Effector memory CD8-positive, alpha-beta T cell (primary cell): ENCODE results near the gene RBP5.

ENCODE experiments used
- ATAC-seq: fragments of 150-1000 bp; cut with Tn5 transposase; replicated peaks from 2 replicates; pipeline ENCODE4 v1.10.0; 2021; ENCODE audit warnings: mild to moderate bottlenecking, moderate library complexity
- DNase-seq, 3 experiments: peaks; one replicate each; pipeline ENCODE4 v3.0.0; 2021
- H3K27ac Mint-ChIP-seq, 2 donors: one replicate each; pipeline ENCODE4 v1.8.0; 2022; ENCODE audit warnings: mild to moderate bottlenecking in 2 of 2, mixed read lengths in 2 of 2, moderate library complexity in 2 of 2
- H3K27me3 Mint-ChIP-seq, 2 donors: one replicate each; pipeline ENCODE4 v1.8.0; 2022; ENCODE audit warnings: mixed read lengths in 2 of 2
- H3K36me3 Mint-ChIP-seq: one replicate; pipeline ENCODE4 v1.8.0; 2022; ENCODE audit warnings: mild to moderate bottlenecking, moderate library complexity, mixed read lengths; ENCODE audit not compliant: insufficient read depth
- H3K4me1 Mint-ChIP-seq, 2 donors: one replicate each; pipeline ENCODE4 v1.8.0; 2022; ENCODE audit warnings: low read depth in 2 of 2, mixed read lengths in 2 of 2
- H3K4me3 Mint-ChIP-seq, 2 donors: one replicate each; pipeline ENCODE4 v1.8.0; 2022; ENCODE audit warnings: mild to moderate bottlenecking in 2 of 2, mixed read lengths in 2 of 2, moderate library complexity in 2 of 2
- H3K9me3 Mint-ChIP-seq, 2 donors: one replicate each; pipeline ENCODE4 v1.8.0; 2022; ENCODE audit warnings: mixed read lengths in 2 of 2
- total RNA-seq, 9 experiments: gene quantifications; one replicate each; lab custom pipeline; 2026; lab: John Stamatoyannopoulos, UW

The RBP5 gene
- total RNA-seq = 0 to 1.9 (median 0.54) reads per million in 9 experiments

GRCh38 chr12:7128681-7129286 is at the start of gene RBP5:
RBP5 (minus strand) TSS chr12:7128889; CDS start chr12:7128775, 114 bp downstream.
- DNase-seq (no peak), ATAC-seq (no peak)
- peaks cover 29 to 39% of the 10 kb centered on the region in 2 donors for H3K4me1 Mint-ChIP-seq
- no peaks in the 10 kb centered on the region for H3K27me3 Mint-ChIP-seq
- no peaks in the 10 kb centered on the region for H3K9me3 Mint-ChIP-seq
- peak within 1 kb of the TSS; percentile 95 for H3K27ac Mint-ChIP-seq
- H3K36me3 Mint-ChIP-seq = peaks cover 26% of the 10 kb centered on the region
- H3K4me3 Mint-ChIP-seq = peak within 1 kb of the TSS; percentile 95 to 99

GRCh38 chr12:7178481-7178880 is 49.8 kb upstream of the RBP5 start:
- peaks cover 56 to 77% of the 10 kb centered on the region in 2 donors for H3K27me3 Mint-ChIP-seq
- no peak overlapping the region for H3K27ac Mint-ChIP-seq
- no peak for DNase-seq
- H3K36me3 Mint-ChIP-seq = no peaks in the 10 kb centered on the region
- ATAC-seq = no peak
- H3K4me1 Mint-ChIP-seq = no peaks in the 10 kb centered on the region
- H3K9me3 Mint-ChIP-seq = no peaks in the 10 kb centered on the region
- no peak overlapping the region for H3K4me3 Mint-ChIP-seq

- Mint-ChIP-seq H3K9me3 (no peaks in the 10 kb centered on the region), H3K27me3 (peaks cover 54 to 68% of the 10 kb centered on the region in 2 donors)
- no peak for ATAC-seq
These were observed 47.9 kb upstream of the RBP5 start for GRCh38 chr12:7176595-7176994.

GRCh38 chr12:7175493-7175892 is 46.8 kb upstream of the RBP5 start:
- Mint-ChIP-seq H3K27me3 (peaks cover 48 to 57% of the 10 kb centered on the region in 2 donors), H3K9me3 (no peaks in the 10 kb centered on the region), H3K27ac (no peak overlapping the region), H3K36me3 (no peaks in the 10 kb centered on the region), H3K4me3 (no peak overlapping the region), H3K4me1 (no peaks in the 10 kb centered on the region)
- ATAC-seq (no peak), DNase-seq (no peak)

More at GRCh38 chr12:7176595-7176994, 47.9 kb upstream of the RBP5 start:
- no peaks in the 10 kb centered on the region for H3K36me3 Mint-ChIP-seq
- no peak overlapping the region for H3K27ac Mint-ChIP-seq
- H3K4me1 Mint-ChIP-seq = no peaks in the 10 kb centered on the region
- H3K4me3 Mint-ChIP-seq = no peak overlapping the region
- DNase-seq = no peak

GRCh38 chr12:7171854-7172253 is 43.2 kb upstream of the RBP5 start:
- H3K27me3 Mint-ChIP-seq = peaks cover 24 to 43% of the 10 kb centered on the region in 2 donors
- H3K4me3 Mint-ChIP-seq = no peak overlapping the region
- no peaks in the 10 kb centered on the region for H3K36me3 Mint-ChIP-seq
- DNase-seq (no peak), ATAC-seq (no peak)
- H3K9me3 Mint-ChIP-seq = no peaks in the 10 kb centered on the region
- no peaks in the 10 kb centered on the region for H3K4me1 Mint-ChIP-seq
- no peak overlapping the region for H3K27ac Mint-ChIP-seq

GRCh38 chr12:7169951-7170350 is 41.3 kb upstream of the RBP5 start:
- H3K9me3 Mint-ChIP-seq = no peaks in the 10 kb centered on the region
- ATAC-seq (no peak), DNase-seq (no peak)
- no peaks in the 10 kb centered on the region for H3K4me1 Mint-ChIP-seq
- no peak overlapping the region for H3K4me3 Mint-ChIP-seq
- H3K36me3 Mint-ChIP-seq = no peaks in the 10 kb centered on the region
- peaks cover 15 to 36% of the 10 kb centered on the region in 2 donors for H3K27me3 Mint-ChIP-seq
- H3K27ac Mint-ChIP-seq = no peak overlapping the region

GRCh38 chr12:7162691-7163114 is 34.0 kb upstream of the RBP5 start:
- H3K27ac Mint-ChIP-seq = peak overlapping the region in 1 of 2 donors; percentile 8
- ATAC-seq = peak; percentile 66
- H3K36me3 Mint-ChIP-seq = peaks cover 6% of the 10 kb centered on the region
- H3K4me3 Mint-ChIP-seq = peak overlapping the region; percentile 26 to 69
- DNase-seq = no peak
- H3K9me3 Mint-ChIP-seq = no peaks in the 10 kb centered on the region
- H3K27me3 Mint-ChIP-seq = peaks cover 26 to 42% of the 10 kb centered on the region in 2 donors
- peaks cover 5 to 12% of the 10 kb centered on the region in 2 donors for H3K4me1 Mint-ChIP-seq

GRCh38 chr12:7161811-7162210 is 33.1 kb upstream of the RBP5 start:
- peaks cover 15% of the 10 kb centered on the region for H3K36me3 Mint-ChIP-seq
- H3K4me1 Mint-ChIP-seq = peaks cover 5 to 12% of the 10 kb centered on the region in 2 donors
- peaks cover 26 to 36% of the 10 kb centered on the region in 2 donors for H3K27me3 Mint-ChIP-seq
- no peaks in the 10 kb centered on the region for H3K9me3 Mint-ChIP-seq
- no peak overlapping the region for H3K27ac Mint-ChIP-seq
- no peak for DNase-seq
- H3K4me3 Mint-ChIP-seq = no peak overlapping the region
- ATAC-seq = no peak

GRCh38 chr12:7161327-7161726 is 32.6 kb upstream of the RBP5 start:
- Mint-ChIP-seq H3K27me3 (peaks cover 26 to 35% of the 10 kb centered on the region in 2 donors), H3K9me3 (no peaks in the 10 kb centered on the region), H3K4me1 (peaks cover 5 to 12% of the 10 kb centered on the region in 2 donors), H3K27ac (no peak overlapping the region), H3K4me3 (no peak overlapping the region), H3K36me3 (peaks cover 15% of the 10 kb centered on the region)
- ATAC-seq = no peak
- DNase-seq = no peak

- ATAC-seq = no peak
- no peaks in the 10 kb centered on the region for H3K9me3 Mint-ChIP-seq
These were observed 31.5 kb upstream of the RBP5 start for GRCh38 chr12:7160183-7160582.

GRCh38 chr12:7158781-7159609 is 30.3 kb upstream of the RBP5 start:
- no peak overlapping the region for H3K4me3 Mint-ChIP-seq
- peak overlapping the region; percentile 10 to 36 for H3K27ac Mint-ChIP-seq
- peaks cover 19 to 21% of the 10 kb centered on the region in 2 donors for H3K27me3 Mint-ChIP-seq
- H3K36me3 Mint-ChIP-seq = peaks cover 26% of the 10 kb centered on the region
- ATAC-seq = no peak
- H3K4me1 Mint-ChIP-seq = peaks cover 5 to 12% of the 10 kb centered on the region in 2 donors
- DNase-seq = no peak
- H3K9me3 Mint-ChIP-seq = no peaks in the 10 kb centered on the region

More at GRCh38 chr12:7160183-7160582, 31.5 kb upstream of the RBP5 start:
- H3K27ac Mint-ChIP-seq = peak overlapping the region in 1 of 2 donors; percentile 71
- DNase-seq = no peak
- peaks cover 22 to 26% of the 10 kb centered on the region in 2 donors for H3K27me3 Mint-ChIP-seq
- H3K4me3 Mint-ChIP-seq = no peak overlapping the region
- H3K36me3 Mint-ChIP-seq = peaks cover 17% of the 10 kb centered on the region
- H3K4me1 Mint-ChIP-seq = peaks cover 5 to 12% of the 10 kb centered on the region in 2 donors

- Mint-ChIP-seq H3K4me1 (peaks cover under 1 to 7% of the 10 kb centered on the region in 2 donors), H3K36me3 (peaks cover 40% of the 10 kb centered on the region), H3K27ac (no peak overlapping the region), H3K27me3 (peaks cover 7% of the 10 kb centered on the region in 2 donors), H3K9me3 (no peaks in the 10 kb centered on the region), H3K4me3 (no peak overlapping the region)
- DNase-seq = no peak
- ATAC-seq = no peak
These were observed 28.7 kb upstream of the RBP5 start for GRCh38 chr12:7157391-7157790.

- no peaks in the 10 kb centered on the region for H3K9me3 Mint-ChIP-seq
- H3K4me3 Mint-ChIP-seq = no peak overlapping the region
- H3K36me3 Mint-ChIP-seq = peaks cover 49% of the 10 kb centered on the region
- peaks cover 0 to 6% of the 10 kb centered on the region in 2 donors for H3K4me1 Mint-ChIP-seq
- DNase-seq (no peak), ATAC-seq (no peak)
- H3K27me3 Mint-ChIP-seq = no peaks in the 10 kb centered on the region
- H3K27ac Mint-ChIP-seq = peak overlapping the region in 1 of 2 donors; percentile 27
These were observed 27.8 kb upstream of the RBP5 start for GRCh38 chr12:7156259-7157197.
